HG03175 (cell line): ENCODE measurements around the gene ADAMTS8.

ENCODE experiments used
- ATAC-seq: cut with Tn5 transposase; IDR thresholded peaks from one replicate; pipeline ENCODE4 v1.9.1; 2021; ENCODE audit warnings: mild to moderate bottlenecking, moderate library complexity; ENCODE audit not compliant: unreplicated experiment

Gene ADAMTS8

GRCh38 chr11:130428316-130429119 lies at the start of gene ADAMTS8:
ADAMTS8 (minus strand) TSS chr11:130428609; CDS start chr11:130428286, 323 bp downstream.
- no peak for ATAC-seq

GRCh38 chr11:130477586-130478203 lies 49.3 kb upstream of the ADAMTS8 start:
- ATAC-seq: no peak

GRCh38 chr11:130476922-130477491 lies 48.6 kb upstream of the ADAMTS8 start:
- no peak for ATAC-seq

GRCh38 chr11:130476200-130476921 lies 48.0 kb upstream of the ADAMTS8 start:
- no peak for ATAC-seq

GRCh38 chr11:130475426-130476053 lies 47.1 kb upstream of the ADAMTS8 start:
- no peak for ATAC-seq

GRCh38 chr11:130474637-130475400 lies 46.4 kb upstream of the ADAMTS8 start:
- no peak for ATAC-seq

- no peak for ATAC-seq
These were observed 45.5 kb upstream of the ADAMTS8 start for GRCh38 chr11:130473795-130474377.

GRCh38 chr11:130473056-130473794 lies 44.8 kb upstream of the ADAMTS8 start:
- ATAC-seq: no peak

- ATAC-seq: no peak
These were observed 44.1 kb upstream of the ADAMTS8 start for GRCh38 chr11:130472434-130472961.

- no peak for ATAC-seq
These were observed 43.5 kb upstream of the ADAMTS8 start for GRCh38 chr11:130471731-130472433.

GRCh38 chr11:130470832-130471706 lies 42.7 kb upstream of the ADAMTS8 start:
- no peak for ATAC-seq

GRCh38 chr11:130469181-130469580 lies 40.8 kb upstream of the ADAMTS8 start:
- no peak for ATAC-seq

- no peak for ATAC-seq
These were observed 38.9 kb upstream of the ADAMTS8 start for GRCh38 chr11:130467116-130467900.

GRCh38 chr11:130465263-130465662 lies 36.9 kb upstream of the ADAMTS8 start:
- ATAC-seq: no peak

- no peak for ATAC-seq
These were observed 35.9 kb upstream of the ADAMTS8 start for GRCh38 chr11:130464291-130464812.

GRCh38 chr11:130462931-130463330 lies 34.5 kb upstream of the ADAMTS8 start:
- ATAC-seq: no peak
